ENCODE data around the gene DKK3. TPM values are rescaled to one million over a fixed set of nuclear protein-coding genes. Genes with fewer than 3 reads are reported as not detected.

Gene DKK3
- total RNA-seq, 1 experiment from 2014 or later: 129 TPM

DNA sequence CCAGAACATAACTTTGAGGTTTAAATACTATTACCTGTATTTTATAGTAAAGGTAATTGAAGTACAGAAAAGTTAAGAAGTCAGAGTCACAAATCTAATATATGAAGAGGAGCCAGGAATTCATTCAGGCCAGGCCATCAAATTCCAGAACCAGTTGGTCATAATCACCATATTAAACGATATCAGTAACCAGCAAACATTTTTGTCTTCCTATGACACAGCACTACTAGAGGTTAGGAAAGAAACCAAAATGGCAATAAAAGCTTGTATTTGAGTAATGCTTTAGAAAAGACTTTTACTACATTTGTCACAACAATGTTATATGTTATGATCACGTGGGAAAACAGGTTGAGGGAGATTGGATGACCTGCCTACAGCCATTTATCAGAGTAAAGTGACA, 62.2 kb downstream of the DKK3 start:
- DNase-seq (ENCODE audit: low spot score): no peak

DNA sequence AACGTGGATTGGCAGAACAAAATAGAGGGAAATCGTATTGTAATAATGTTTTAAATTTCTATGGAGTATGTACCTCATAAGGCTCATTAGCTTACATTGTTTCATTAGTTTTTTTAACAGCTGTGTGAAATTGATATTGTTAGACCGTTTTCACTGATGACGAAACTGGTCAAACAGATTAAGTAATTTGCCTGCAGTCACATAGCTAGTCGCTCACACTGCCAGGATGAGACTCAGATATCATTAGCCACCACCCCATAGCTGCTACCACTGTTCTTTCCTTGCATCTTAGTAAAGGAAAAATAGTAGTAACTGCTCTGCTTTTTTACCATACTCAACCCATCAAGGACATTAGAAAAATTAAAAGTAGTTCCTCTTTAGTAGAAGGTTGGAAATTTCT, 64.0 kb downstream of the DKK3 start:
- DNase-seq (ENCODE audit: low spot score): no peak

- no peak for DNase-seq (ENCODE audit: low spot score)
These were observed 65.8 kb downstream of the DKK3 start for GRCh38 chr11:11942668-11943067.

GRCh38 chr11:11940551-11940950, 67.9 kb downstream of the DKK3 start:
- DNase-seq (ENCODE audit: low spot score): no peak

DNA sequence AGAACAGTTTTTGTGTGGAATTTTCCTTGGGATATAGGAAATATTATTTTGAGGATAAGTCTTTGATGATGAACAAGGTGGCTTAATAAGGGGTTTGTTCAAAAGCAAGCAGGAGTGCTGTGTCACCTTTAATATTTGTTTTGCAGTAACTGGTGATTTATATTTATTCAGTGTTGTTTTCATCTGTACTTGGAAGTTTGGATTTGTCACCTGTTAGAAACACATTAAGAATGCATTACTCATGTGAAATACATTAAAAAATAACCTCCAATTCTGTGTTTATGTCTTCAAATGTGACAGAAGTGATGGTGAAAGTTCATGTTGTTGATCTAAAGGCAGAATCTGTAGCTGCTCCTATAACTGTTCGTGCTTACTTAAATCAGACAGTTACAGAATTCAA, 70.5 kb downstream of the DKK3 start:
- DNase-seq (ENCODE audit: low spot score): no peak

DNA sequence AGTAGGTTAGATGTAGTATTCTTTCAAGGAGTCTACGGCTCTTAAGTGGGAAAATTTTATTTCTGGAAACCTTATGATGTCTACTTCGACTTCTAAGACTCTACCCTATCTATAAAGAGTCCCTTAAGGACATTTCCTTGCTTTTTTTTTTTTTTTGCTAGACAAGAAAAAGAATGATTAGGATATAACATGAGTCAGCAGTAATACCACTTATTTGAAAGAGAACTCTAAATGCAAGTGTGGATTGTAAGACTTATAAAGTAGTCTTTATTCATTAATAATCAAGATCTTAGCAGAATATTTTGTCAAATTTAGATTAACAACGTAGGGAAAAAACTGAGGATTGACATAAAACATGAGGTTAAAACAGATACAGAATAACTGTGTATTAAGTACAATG, 71.0 kb downstream of the DKK3 start:
- DNase-seq (ENCODE audit: low spot score): no peak

DNA sequence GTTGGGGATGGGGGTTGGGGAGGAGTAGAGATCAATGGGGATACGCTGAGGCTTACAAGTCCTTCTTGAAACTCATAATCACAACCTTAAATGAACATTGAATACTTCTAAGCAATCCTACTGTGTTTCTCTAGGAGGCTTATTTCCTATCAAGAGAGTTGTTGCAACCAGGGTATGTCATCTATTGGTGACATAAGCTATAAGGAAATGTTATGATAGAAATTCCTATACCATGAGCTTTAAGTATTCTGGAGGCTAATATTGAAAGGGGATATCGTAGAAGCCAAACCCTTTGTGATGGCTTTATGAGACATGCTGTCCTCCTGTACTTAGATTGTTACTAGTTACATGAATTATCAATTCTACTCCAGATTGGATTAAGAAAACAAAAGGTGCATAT, 72.9 kb downstream of the DKK3 start:
- no peak for DNase-seq (ENCODE audit: low spot score)

DNA sequence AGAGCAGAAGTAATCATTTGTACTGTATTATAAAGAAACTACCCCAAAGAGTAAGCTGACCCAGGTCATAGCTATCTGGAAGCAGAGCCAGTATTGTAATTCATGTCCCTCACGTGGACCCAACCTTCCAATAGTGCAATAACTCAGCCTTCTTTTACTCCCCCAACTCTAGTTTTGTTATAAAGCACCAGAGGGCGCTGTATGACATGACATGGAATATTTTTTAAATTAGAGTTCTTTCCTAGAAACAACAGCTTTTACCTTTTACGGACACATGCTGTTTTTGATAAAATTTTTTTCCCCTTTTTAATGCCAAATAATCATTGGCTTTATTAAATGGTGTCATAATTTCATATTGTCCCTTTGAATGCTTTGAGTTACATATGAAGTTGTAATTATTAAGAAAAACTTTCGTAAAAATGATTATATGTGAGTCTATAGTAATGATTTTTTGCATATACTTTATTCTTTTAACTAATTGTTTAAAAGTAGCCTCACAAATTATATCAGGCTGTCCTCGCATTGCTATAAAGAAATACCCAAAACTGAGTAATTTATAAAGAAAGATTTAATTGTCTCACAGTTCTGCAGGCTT, 76.9 kb downstream of the DKK3 start:
- peak; percentile 69 for DNase-seq (ENCODE audit: low spot score)

DNA sequence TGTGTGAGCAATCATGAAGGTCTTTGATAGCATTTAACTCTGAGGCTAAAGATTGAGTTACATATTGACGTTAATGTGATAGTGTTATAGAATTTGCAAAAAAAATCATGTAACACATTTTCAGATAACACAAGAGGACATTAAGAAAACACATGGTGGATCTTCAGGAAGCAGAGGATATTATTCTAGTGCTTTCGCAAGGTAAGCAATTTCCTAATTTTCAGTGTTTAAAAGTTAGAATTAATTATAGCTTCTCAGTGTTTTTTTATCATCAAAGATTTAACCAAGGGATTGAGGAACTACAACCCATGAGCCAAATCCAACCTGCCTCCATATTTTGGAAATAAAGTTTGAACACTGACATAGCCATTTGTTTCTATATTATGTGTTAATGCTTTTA, 78.5 kb downstream of the DKK3 start:
- no peak for DNase-seq (ENCODE audit: low spot score)

DNA sequence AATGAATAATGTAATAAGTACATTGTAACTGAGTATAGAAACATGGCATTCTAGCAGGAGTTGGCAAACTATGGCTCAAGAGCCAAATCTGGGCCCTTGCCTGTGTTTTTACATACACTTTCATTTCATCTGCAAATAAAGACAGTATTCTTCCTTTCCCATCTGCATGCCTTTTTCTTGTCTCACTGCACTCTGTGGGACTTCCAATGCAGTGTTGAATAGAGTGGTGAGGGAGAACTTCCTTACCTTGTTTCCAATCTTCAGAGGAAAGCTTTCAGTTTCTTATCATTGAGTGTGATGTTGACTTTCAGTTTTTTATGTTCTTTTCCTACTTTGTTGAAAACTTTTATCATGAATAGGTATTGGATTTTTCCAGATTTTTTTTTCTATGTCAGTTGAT, 84.6 kb downstream of the DKK3 start:
- no peak for DNase-seq (ENCODE audit: low spot score)

GRCh38 chr11:11916981-11917399, 91.4 kb downstream of the DKK3 start:
- peak; percentile 22 for DNase-seq (ENCODE audit: low spot score)

DNA sequence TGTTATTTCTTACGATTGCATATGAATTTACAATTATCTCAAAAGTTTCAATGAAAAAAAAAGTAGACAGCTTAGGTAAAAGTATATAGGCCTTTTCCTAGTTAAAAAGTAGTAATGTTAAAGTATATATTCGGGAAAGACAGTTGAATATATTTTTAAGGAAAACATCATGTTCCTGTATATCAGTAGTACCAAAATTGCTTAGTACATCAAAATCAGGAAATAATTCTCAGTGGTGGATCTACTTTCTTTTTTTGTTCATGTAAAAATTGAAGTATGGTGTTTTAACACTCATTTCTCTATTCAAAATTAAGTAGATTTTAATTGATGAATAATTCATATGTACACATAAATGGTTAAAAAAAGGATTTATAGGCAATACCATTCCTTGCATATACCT, 92.8 kb downstream of the DKK3 start:
- DNase-seq (ENCODE audit: low spot score): no peak

GRCh38 chr11:11913395-11913794, 95.0 kb downstream of the DKK3 start:
- DNase-seq (ENCODE audit: low spot score): no peak

Other genes starting within 250 kb of the DKK3 start
- 34.2 and 36.0 TPM in 2 replicates for gene USP47, start 166.7 kb downstream of the DKK3 start, total RNA-seq (2014; rRNA removed; shearing (Covaris generic))
- 52.1 and 53.4 TPM in 2 replicates for gene MICAL2, start 102.0 kb upstream of the DKK3 start, total RNA-seq (2014; rRNA removed; shearing (Covaris generic))